A673 (cell line): Measurements from ENCODE around the gene RIN2.

Experiments
- CTCF ChIP-seq: fragments of 300-800, 200-600 bp; sonication (generic); conservative IDR thresholded peaks from 2 replicates; pipeline ENCODE4 v1.5.1; 2017; ENCODE audit warnings: low read depth, mild to moderate bottlenecking, antibody characterized with exemption, low read length, moderate library complexity, mixed read lengths
- EZH2 ChIP-seq: fragments of 200-600 bp; sonication (generic); IDR thresholded peaks from 2 replicates; pipeline ENCODE4 v1.6.1; 2017; ENCODE audit warnings: borderline replicate concordance, low read depth, mild to moderate bottlenecking, mixed read lengths, antibody characterized with exemption, low read length; ENCODE audit not compliant: poor library complexity, severe bottlenecking

- TF ChIP-seq CTCF (no peak), EZH2 (no peak)
Measured at GRCh38 chr20:19741924-19742323, 16.1 kb upstream of the RIN2 start.
